ENCODE measurements around the gene ISY1. TPM values are rescaled to one million over a fixed set of nuclear protein-coding genes. Genes with fewer than 3 reads are reported as not detected.
"Not testable (repeated sequence)": the region's sequence is repeated elsewhere in the genome, so short reads cannot be mapped to it uniquely, and the experiment has no call there.

The ISY1 gene
- total RNA-seq, 1 donor: 32.4 TPM

GRCh38 chr3:129173206-129173605 is 12.3 kb upstream of the ISY1 start:
- TF ChIP-seq, protein P1, sequence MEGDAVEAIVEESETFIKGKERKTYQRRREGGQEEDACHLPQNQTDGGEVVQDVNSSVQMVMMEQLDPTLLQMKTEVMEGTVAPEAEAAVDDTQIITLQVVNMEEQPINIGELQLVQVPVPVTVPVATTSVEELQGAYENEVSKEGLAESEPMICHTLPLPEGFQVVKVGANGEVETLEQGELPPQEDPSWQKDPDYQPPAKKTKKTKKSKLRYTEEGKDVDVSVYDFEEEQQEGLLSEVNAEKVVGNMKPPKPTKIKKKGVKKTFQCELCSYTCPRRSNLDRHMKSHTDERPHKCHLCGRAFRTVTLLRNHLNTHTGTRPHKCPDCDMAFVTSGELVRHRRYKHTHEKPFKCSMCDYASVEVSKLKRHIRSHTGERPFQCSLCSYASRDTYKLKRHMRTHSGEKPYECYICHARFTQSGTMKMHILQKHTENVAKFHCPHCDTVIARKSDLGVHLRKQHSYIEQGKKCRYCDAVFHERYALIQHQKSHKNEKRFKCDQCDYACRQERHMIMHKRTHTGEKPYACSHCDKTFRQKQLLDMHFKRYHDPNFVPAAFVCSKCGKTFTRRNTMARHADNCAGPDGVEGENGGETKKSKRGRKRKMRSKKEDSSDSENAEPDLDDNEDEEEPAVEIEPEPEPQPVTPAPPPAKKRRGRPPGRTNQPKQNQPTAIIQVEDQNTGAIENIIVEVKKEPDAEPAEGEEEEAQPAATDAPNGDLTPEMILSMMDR (IDR thresholded peaks at IDR 0.05; ENCODE audit: insufficient read depth, low read depth, low read length): no peak
- no peak overlapping the region for H3K4me3 ChIP-seq (ENCODE audit: low read depth, low read length)
- DNase-seq (ENCODE audit: low read depth): no peak

DNA sequence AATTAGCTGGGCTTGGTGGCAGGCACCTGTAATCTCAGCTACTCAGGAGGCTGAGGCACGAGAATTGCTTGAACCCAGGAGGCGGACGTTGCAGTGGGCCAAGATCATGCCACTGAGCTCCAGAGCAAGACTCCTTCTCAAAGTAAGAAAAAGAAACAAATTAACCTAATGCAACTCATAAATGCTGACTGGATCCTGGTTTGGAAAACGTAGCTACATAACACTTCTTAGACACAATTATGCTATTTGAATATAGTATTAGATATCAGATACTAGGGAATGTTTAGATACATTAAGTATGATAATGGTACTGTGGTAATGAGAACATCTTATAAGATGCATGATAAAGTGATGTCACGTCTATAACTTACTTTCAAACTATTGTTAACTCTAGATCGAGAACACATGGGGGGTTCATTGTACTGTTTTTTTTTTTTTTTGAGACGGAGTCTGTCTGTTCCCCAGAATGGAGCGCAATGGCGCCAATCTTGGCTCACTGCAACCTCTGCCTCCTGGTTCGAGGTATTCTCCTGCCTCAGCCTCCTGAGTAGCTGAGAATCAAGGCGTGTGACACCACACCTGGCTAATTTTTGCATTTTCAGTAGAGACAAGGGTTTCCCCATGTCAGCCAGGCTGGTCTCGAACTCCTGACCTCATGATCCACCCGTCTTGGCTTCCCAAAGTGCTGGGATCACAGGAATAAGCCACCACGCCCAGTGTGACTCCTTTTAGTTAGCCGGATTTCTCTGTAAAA is 5.9 kb upstream of the ISY1 start:
- no peak for DNase-seq (ENCODE audit: low read depth)
- TF ChIP-seq, protein P1 (IDR thresholded peaks at IDR 0.05; ENCODE audit: insufficient read depth, low read depth, low read length): no peak
- H3K4me3 ChIP-seq (ENCODE audit: low read depth, low read length): no peak overlapping the region

DNA sequence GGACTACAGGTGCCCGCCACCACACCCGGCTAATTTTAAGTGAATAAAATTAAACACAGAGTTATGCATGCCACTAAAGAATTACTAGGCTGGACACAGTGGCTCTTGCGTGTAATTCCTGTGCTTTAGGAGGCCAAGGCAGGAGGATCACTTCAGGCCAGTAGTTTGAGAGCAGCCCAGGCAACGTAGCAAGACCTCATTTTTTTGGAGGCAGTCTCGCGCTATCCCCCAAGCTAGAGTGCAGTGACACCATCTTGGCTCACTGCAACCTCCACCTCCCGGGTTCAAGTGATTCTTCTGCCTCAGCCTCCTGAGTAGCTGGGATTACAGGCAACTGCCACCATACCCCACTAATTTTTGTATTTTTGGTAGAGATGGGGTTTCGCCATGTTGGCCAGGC is 4.7 kb upstream of the ISY1 start:
- not testable (repeated sequence) for DNase-seq (ENCODE audit: low read depth); H3K4me3 ChIP-seq (ENCODE audit: low read depth, low read length)

DNA sequence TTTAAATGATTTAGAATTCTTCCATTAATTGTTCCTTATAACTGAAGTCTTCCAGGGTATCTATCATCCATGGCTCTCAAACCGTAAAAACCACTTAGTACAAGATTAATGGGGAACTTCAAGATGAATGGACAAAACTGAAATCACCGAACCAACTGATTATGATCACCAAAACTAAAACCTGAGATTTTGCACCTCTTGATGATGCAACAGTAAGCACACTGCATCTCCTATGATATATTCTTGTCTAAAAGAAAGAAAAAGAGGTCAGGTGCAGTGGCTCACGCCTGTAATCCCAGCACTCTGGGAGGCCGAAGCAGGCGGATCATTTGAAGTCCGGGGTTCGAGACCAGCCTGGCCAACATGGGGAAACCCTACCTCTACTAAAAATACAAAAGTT is 3.6 kb upstream of the ISY1 start:
- no peak overlapping the region for H3K4me3 ChIP-seq (ENCODE audit: low read depth, low read length)
- no peak for DNase-seq (ENCODE audit: low read depth)
- TF ChIP-seq, protein P1 (IDR thresholded peaks at IDR 0.05; ENCODE audit: insufficient read depth, low read depth, low read length): no peak

- peak; percentile 11 for DNase-seq (ENCODE audit: low read depth)
- H3K4me3 ChIP-seq (ENCODE audit: low read depth, low read length): no peak overlapping the region
- TF ChIP-seq, protein P1 (IDR thresholded peaks at IDR 0.05; ENCODE audit: insufficient read depth, low read depth, low read length): peak; percentile 40
These were observed 2.1 kb upstream of the ISY1 start for GRCh38 chr3:129162729-129163579.

GRCh38 chr3:129161860-129162271 is 1.0 kb upstream of the ISY1 start:
- peak; percentile 13 for DNase-seq (ENCODE audit: low read depth)
- H3K4me3 ChIP-seq (ENCODE audit: low read depth, low read length): peak overlapping the region; percentile 86
- TF ChIP-seq, protein P1 (IDR thresholded peaks at IDR 0.05; ENCODE audit: insufficient read depth, low read depth, low read length): no peak

- no peak for DNase-seq (ENCODE audit: low read depth)
- H3K4me3 ChIP-seq (ENCODE audit: low read depth, low read length): no peak overlapping the region
- TF ChIP-seq, protein P1 (IDR thresholded peaks at IDR 0.05; ENCODE audit: insufficient read depth, low read depth, low read length): no peak
These were observed 16.1 kb downstream of the ISY1 start for GRCh38 chr3:129144786-129145185.

- not testable (repeated sequence) for DNase-seq (ENCODE audit: low read depth); H3K4me3 ChIP-seq (ENCODE audit: low read depth, low read length)
These were observed 19.9 kb downstream of the ISY1 start for GRCh38 chr3:129141011-129141410.
